Neural crest cell (in vitro differentiated cells): Measurements from ENCODE around the gene IFT22. TPM values are rescaled to one million over a fixed set of nuclear protein-coding genes. Genes with fewer than 3 reads are reported as not detected.
"Not testable (repeated sequence)": the region's sequence is repeated elsewhere in the genome, so short reads cannot be mapped to it uniquely, and the experiment has no call there.

Source experiments
- DNase-seq: peaks from one replicate; pipeline ENCODE4 v3.0.0; 2021; ENCODE audit warnings: low read depth, mixed read lengths, low spot score
- H3K27ac Mint-ChIP-seq: one replicate; pipeline ENCODE4 v1.8.0; 2021; ENCODE audit warnings: mild to moderate bottlenecking, mixed read lengths; ENCODE audit not compliant: unreplicated experiment
- H3K27me3 Mint-ChIP-seq: 2 replicates; pipeline ENCODE4 v1.8.0; 2021; ENCODE audit warnings: low read depth, mild to moderate bottlenecking, mixed read lengths
- H3K36me3 Mint-ChIP-seq: 2 replicates; pipeline ENCODE4 v1.8.0; 2021; ENCODE audit warnings: low read depth, mild to moderate bottlenecking, mixed read lengths
- H3K4me1 Mint-ChIP-seq: 2 replicates; pipeline ENCODE4 v1.8.0; 2021; ENCODE audit warnings: mixed read lengths
- H3K4me3 Mint-ChIP-seq: one replicate; pipeline ENCODE4 v1.8.0; 2021; ENCODE audit warnings: mild to moderate bottlenecking, mixed read lengths
- H3K9me3 Mint-ChIP-seq: 2 replicates; pipeline ENCODE4 v1.8.0; 2021; ENCODE audit warnings: mixed read lengths
- CTCF ChIP-seq: fragments of 200-600 bp; sonication (generic); conservative IDR thresholded peaks from 2 replicates; pipeline ENCODE4 v1.5.0; 2021; ENCODE audit warnings: antibody characterized with exemption, mild to moderate bottlenecking
- total RNA-seq: library from RNA; stranded (reverse); gene quantifications from 2 replicates; pipeline ENCODE4 v1.2.1, GENCODE V29; 2021

The IFT22 gene
- total RNA-seq, 1 donor from 2014 or later = 48.0 TPM

DNA sequence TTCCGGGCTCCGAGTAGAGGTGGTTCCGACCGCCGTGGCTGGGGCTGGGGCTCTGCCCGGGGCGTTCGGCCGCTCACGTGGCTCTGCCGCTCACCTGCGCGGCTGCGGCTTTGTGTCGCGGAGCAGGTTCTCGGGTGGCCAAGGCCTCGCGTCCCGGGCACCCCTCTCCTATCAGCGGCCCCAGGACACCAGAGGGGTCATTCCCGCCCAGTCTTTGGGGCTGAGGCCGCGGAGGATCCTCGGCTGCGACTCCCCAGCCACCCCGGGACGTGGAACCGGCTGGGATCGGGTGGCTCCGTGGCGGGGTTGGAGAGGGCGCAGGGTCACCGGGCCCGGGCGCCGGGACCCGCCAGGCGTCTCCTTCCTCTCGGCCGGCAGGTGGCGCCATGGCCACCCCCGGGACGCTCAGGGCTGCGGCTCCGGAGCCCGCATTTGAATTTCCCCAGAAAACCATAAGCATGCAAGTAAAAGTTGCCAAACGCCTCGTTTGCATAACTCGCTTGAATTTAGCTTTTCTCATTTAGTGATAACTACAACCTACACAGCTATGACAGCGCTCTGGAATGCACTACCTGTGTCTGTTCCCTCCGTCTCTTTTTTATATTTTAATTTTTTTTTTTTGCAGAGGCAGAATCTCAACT, 42.2 kb upstream of the IFT22 start:
- H3K27ac Mint-ChIP-seq = no peak overlapping the region
- peaks cover 24% of the 10 kb centered on the region for H3K4me1 Mint-ChIP-seq
- DNase-seq = peak; percentile 72
- H3K9me3 Mint-ChIP-seq = no peaks in the 10 kb centered on the region
- H3K27me3 Mint-ChIP-seq = peaks cover 6% of the 10 kb centered on the region
- peak overlapping the region; percentile 85 for H3K4me3 Mint-ChIP-seq
- TF ChIP-seq CTCF = peak; percentile 99
- H3K36me3 Mint-ChIP-seq = peaks cover 8% of the 10 kb centered on the region

- no peak for DNase-seq
- TF ChIP-seq CTCF = no peak
- no peak overlapping the region for H3K4me3 Mint-ChIP-seq
- H3K9me3 Mint-ChIP-seq = no peaks in the 10 kb centered on the region
- peaks cover 23% of the 10 kb centered on the region for H3K4me1 Mint-ChIP-seq
- H3K27me3 Mint-ChIP-seq = peaks cover 6% of the 10 kb centered on the region
- H3K36me3 Mint-ChIP-seq = peaks cover 8% of the 10 kb centered on the region
- H3K27ac Mint-ChIP-seq = no peak overlapping the region
These were observed 41.7 kb upstream of the IFT22 start for GRCh38 chr7:101363196-101363733.

GRCh38 chr7:101362334-101363195, 41.0 kb upstream of the IFT22 start, which contains the start of gene COL26A1:
Gene COL26A1 (plus strand): TSS chr7:101362875. CDS start chr7:101363033, 158 bp downstream.
- Mint-ChIP-seq H3K4me3 (peak within 1 kb of the TSS; percentile 84), H3K27me3 (peaks cover 6% of the 10 kb centered on the region), H3K9me3 (no peaks in the 10 kb centered on the region), H3K4me1 (peaks cover 21% of the 10 kb centered on the region), H3K27ac (no peak within 1 kb of the TSS), H3K36me3 (peaks cover 4% of the 10 kb centered on the region)
- TF ChIP-seq CTCF = no peak
- peak; percentile 55 for DNase-seq

- DNase-seq = no peak
- H3K36me3 Mint-ChIP-seq = peaks cover 4% of the 10 kb centered on the region
- H3K9me3 Mint-ChIP-seq = no peaks in the 10 kb centered on the region
- peaks cover 4% of the 10 kb centered on the region for H3K4me1 Mint-ChIP-seq
- no peak for TF ChIP-seq CTCF
- H3K27me3 Mint-ChIP-seq = peaks cover 6% of the 10 kb centered on the region
- no peak overlapping the region for H3K27ac Mint-ChIP-seq
- no peak overlapping the region for H3K4me3 Mint-ChIP-seq
These were observed 35.8 kb upstream of the IFT22 start for GRCh38 chr7:101357433-101357832.

- Mint-ChIP-seq H3K36me3 (peaks cover 4% of the 10 kb centered on the region), H3K9me3 (no peaks in the 10 kb centered on the region), H3K4me1 (peaks cover 4% of the 10 kb centered on the region), H3K27ac (no peak overlapping the region), H3K4me3 (no peak overlapping the region), H3K27me3 (no peaks in the 10 kb centered on the region)
- TF ChIP-seq CTCF = no peak
- no peak for DNase-seq
These were observed 31.3 kb upstream of the IFT22 start for GRCh38 chr7:101352920-101353308.

- not testable (repeated sequence) for H3K27me3 Mint-ChIP-seq, H3K36me3 Mint-ChIP-seq, H3K4me3 Mint-ChIP-seq, DNase-seq, H3K9me3 Mint-ChIP-seq, H3K4me1 Mint-ChIP-seq
- H3K27ac Mint-ChIP-seq = peak overlapping the region; percentile 89
These were observed 27.7 kb upstream of the IFT22 start for GRCh38 chr7:101349300-101349699.

DNA sequence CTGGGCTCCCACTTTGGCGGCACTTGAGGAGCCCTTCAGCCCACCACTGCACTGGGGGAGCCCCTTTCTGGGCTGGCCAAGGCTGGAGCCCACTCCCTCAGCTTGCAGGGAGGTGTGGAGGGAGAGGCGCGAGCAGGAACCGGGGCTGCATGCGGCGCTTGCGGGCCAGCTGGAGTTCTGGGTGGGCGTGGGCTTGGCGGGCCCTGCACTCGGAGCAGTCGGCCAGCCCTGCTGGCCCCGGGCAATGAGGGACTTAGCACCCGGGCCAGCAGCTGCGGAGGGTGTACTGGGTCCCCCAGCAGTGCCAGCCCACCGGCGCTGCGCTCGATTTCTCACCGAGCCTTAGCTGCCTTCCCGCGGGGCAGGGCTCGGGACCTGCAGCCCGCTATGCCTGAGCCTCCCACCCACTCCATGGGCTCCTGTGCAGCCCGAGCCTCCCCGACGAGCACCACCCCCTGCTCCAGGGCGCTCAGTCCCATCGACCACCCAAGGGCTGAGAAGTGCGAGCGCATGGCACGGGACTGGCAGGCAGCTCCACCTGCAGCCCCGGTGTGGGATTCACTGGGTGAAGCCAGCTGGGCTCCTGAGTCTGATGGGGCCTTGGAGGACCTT, 26.9 kb upstream of the IFT22 start:
- not testable (repeated sequence) for H3K9me3 Mint-ChIP-seq, H3K4me1 Mint-ChIP-seq, H3K27ac Mint-ChIP-seq, H3K27me3 Mint-ChIP-seq, H3K4me3 Mint-ChIP-seq, DNase-seq, H3K36me3 Mint-ChIP-seq
